RWPE1 (cell line): ENCODE measurements around the gene ZNF764.
"Not testable (repeated sequence)": the region's sequence is repeated elsewhere in the genome, so short reads cannot be mapped to it uniquely, and the experiment has no call there.

ENCODE experiments used
- CTCF ChIA-PET: fragments of 350-600 bp; sonication (Branson Sonifier 250); formaldehyde crosslinking; extraction: SDS; loops from one replicate; lab custom pipeline; 2021; lab: Yijun Ruan, JAX
- POLR2A ChIA-PET: fragments of 400-600 bp; formaldehyde crosslinking; extraction: SDS; loops from one replicate; lab custom pipeline; 2020; ENCODE audit warnings: antibody characterized with exemption; ENCODE audit not compliant: low non-redundant PET; lab: Yijun Ruan, JAX
- DNase-seq: peaks from one replicate; pipeline ENCODE4 v3.0.0; 2012; ENCODE audit warnings: low spot score
- H3K27ac ChIP-seq: fragments of 450-650 bp; 2 replicates; pipeline ENCODE4 v1.5.1; 2017
- CTCF ChIP-seq: fragments of 450-650 bp; conservative IDR thresholded peaks from 2 replicates; pipeline ENCODE4 v1.5.1; 2017; ENCODE audit warnings: low read depth, mild to moderate bottlenecking

Gene ZNF764

GRCh38 chr16:30602616-30603277 lies 44.6 kb upstream of the ZNF764 start:
- CTCF ChIA-PET: interaction anchor here (0.5 to 1.3 kb wide), 2 partner anchors 27 to 36 kb away, joined by 4 to 5 read pairs; no protein-coding TSS in a partner anchor
- peak overlapping the region; percentile 52 for H3K27ac ChIP-seq
- POLR2A ChIA-PET: interaction anchor here (0.6 kb wide), 1 partner anchor 16 kb away, joined by 5 read pairs; no protein-coding TSS in a partner anchor
- no peak for DNase-seq
- no peak for TF ChIP-seq CTCF

GRCh38 chr16:30601966-30602365 lies 43.8 kb upstream of the ZNF764 start:
- DNase-seq: no peak
- H3K27ac ChIP-seq: no peak overlapping the region
- CTCF ChIA-PET: interaction anchor here (1.3 kb wide), 1 partner anchor 27 kb away, joined by 5 read pairs; no protein-coding TSS in a partner anchor
- POLR2A ChIA-PET: no interaction called here
- TF ChIP-seq CTCF: no peak

GRCh38 chr16:30600929-30601328 lies 42.8 kb upstream of the ZNF764 start:
- H3K27ac ChIP-seq: no peak overlapping the region
- ChIA-PET CTCF (no interaction called here), POLR2A (no interaction called here)
- no peak for TF ChIP-seq CTCF
- DNase-seq: no peak

GRCh38 chr16:30600215-30600614 lies 42.0 kb upstream of the ZNF764 start:
- no peak for TF ChIP-seq CTCF
- H3K27ac ChIP-seq: no peak overlapping the region
- ChIA-PET POLR2A (no interaction called here), CTCF (no interaction called here)
- DNase-seq: no peak

- H3K27ac ChIP-seq: no peak overlapping the region
- CTCF ChIA-PET: interaction anchor here (0.6 kb wide), 1 partner anchor 183 kb away, joined by 3 read pairs; no protein-coding TSS in a partner anchor
- no peak for DNase-seq
- POLR2A ChIA-PET: interaction anchor here (0.6 kb wide), 1 partner anchor 66 kb away, joined by 3 read pairs; no protein-coding TSS in a partner anchor
- no peak for TF ChIP-seq CTCF
These were observed 34.7 kb upstream of the ZNF764 start for GRCh38 chr16:30592871-30593270.

- CTCF ChIA-PET: interaction anchor here (0.6 to 0.7 kb wide), 3 partner anchors 99 to 836 kb away, joined by 4 to 5 read pairs (median 4); no protein-coding TSS in a partner anchor
- H3K27ac ChIP-seq, POLR2A ChIA-PET, DNase-seq: not testable (repeated sequence)
These were observed 32.7 kb upstream of the ZNF764 start for GRCh38 chr16:30590869-30591268.

GRCh38 chr16:30589582-30589981 lies 31.4 kb upstream of the ZNF764 start:
- DNase-seq, POLR2A ChIA-PET, CTCF ChIA-PET: not testable (repeated sequence)
- peak overlapping the region; percentile 32 for H3K27ac ChIP-seq
